H1 (cell line): ENCODE results near the gene TACR2.

Experiments
- BACH1 ChIP-seq: IDR thresholded peaks from 2 replicates; pipeline ENCODE4 v1.6.1; 2012; ENCODE audit warnings: low read length, improper control_type of control experiment
- EZH2 ChIP-seq: fragments of 200-600 bp; sonication (generic); IDR thresholded peaks from 2 replicates; pipeline ENCODE4 v1.7.1; 2012; ENCODE audit warnings: low read depth, mild to moderate bottlenecking, moderate library complexity, low read length, inconsistent platforms; ENCODE audit not compliant: severe bottlenecking
- FOSL1 ChIP-seq: IDR thresholded peaks from 2 replicates; pipeline ENCODE4 v1.6.1; 2011; ENCODE audit warnings: mild to moderate bottlenecking, low read depth, low read length, moderate library complexity; ENCODE audit not compliant: insufficient read depth
- GTF2F1 ChIP-seq: IDR thresholded peaks from 2 replicates; pipeline ENCODE4 v1.6.1; 2012; ENCODE audit warnings: low read depth, low read length, improper control_type of control experiment, borderline replicate concordance
- PHF8 ChIP-seq: fragments of 200-600 bp; sonication (generic); conservative IDR thresholded peaks from 2 replicates; pipeline ENCODE4 v1.7.1; 2012; ENCODE audit warnings: low read depth, mild to moderate bottlenecking, inconsistent platforms, low read length, moderate library complexity
- POLR2A ChIP-seq, 2 experiments: IDR thresholded peaks; 1 replicate in 1 of 2; 2 replicates in 1 of 2; pipeline ENCODE4 v1.6.1; 2011; ENCODE audit warnings: low read depth in 2 of 2, low read length in 2 of 2, mild to moderate bottlenecking in 2 of 2; ENCODE audit errors: control extremely low read depth in 1 of 2
- POLR2AphosphoS5 ChIP-seq: IDR thresholded peaks from 2 replicates; pipeline ENCODE4 v1.6.1; 2011; ENCODE audit warnings: low read depth, low read length
- POU5F1 ChIP-seq: IDR thresholded peaks from 2 replicates; pipeline ENCODE4 v1.6.1; 2011; ENCODE audit warnings: low read depth, mild to moderate bottlenecking, low read length, moderate library complexity
- TCF12 ChIP-seq: IDR thresholded peaks from 2 replicates; pipeline ENCODE4 v1.6.1; 2011; ENCODE audit warnings: low read depth, mild to moderate bottlenecking, low read length
- ZNF274 ChIP-seq: IDR thresholded peaks from 2 replicates; pipeline ENCODE4 v1.7.0; 2012; ENCODE audit warnings: low read length, borderline replicate concordance; ENCODE audit errors: extremely low read depth

DNA sequence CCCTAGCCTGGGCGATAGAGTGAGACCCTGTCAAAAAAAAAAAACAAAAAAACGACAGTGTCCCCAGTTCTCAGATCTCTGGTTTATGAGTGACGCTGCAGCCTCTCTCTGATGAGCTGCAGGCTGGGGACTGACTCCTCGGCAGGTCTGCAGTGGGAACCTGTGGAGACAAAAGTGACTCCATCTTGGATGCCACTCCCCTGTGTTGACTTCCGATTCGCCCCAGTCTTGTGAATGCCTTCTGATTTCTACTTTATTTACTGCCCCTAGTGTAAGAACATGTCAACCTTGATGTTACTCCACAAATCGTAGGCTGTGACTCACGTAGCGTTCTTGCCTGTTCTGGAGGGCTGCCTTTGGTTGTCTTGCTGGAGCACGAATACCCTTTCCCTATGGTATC, 6.2 kb downstream of the TACR2 start:
- TF ChIP-seq ZNF274 (no peak), POLR2A (IDR thresholded peaks at IDR 0.05; ENCODE audit: control extremely low read depth in 1 of 2, low read depth in 2 of 2, low read length in 2 of 2) (no peak), POLR2AphosphoS5 (no peak), TCF12 (no peak), POU5F1 (no peak), BACH1 (no peak), EZH2 (no peak), PHF8 (no peak), GTF2F1 (no peak), FOSL1 (no peak)
